Endothelial cell of umbilical vein (primary cell): ENCODE results near the gene KLF16.
A peak's percentile ranks its signal among the peaks of the same experiment; 100 is the strongest.

Experiments
- EZH2 ChIP-seq: IDR thresholded peaks from 2 replicates; pipeline ENCODE4 v1.6.1; 2012; ENCODE audit warnings: borderline replicate concordance, low read depth, mild to moderate bottlenecking, moderate library complexity, low read length, inconsistent platforms; ENCODE audit not compliant: severe bottlenecking
- TF ChIP-seq, protein P1 (sequence below): IDR thresholded peaks from 2 replicates; pipeline ENCODE4 v1.6.1; 2011; ENCODE audit not compliant: insufficient read depth, insufficient read length

DNA sequence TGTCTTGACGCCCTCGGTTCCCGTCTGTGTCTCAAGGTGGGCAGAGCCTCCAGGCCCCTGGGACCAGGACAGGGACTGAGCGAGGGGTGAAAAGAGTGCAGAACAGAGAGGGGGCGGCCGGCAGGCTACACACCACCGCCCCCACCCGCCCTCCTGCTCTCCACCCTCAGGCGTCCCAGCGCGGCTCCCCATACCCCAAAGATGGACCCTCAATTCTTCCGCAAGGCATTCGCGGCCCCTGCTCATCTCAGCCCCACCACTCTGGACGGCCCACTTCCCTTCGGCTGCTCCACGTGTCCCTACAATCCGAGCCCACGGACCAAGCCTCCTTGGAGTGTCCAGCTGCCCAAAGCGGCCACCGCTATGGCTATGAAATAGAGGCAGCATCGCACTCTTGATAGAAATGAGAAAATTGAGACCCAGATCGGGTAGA lies 1.8 kb downstream of the KLF16 start:
- TF ChIP-seq EZH2, result no peak
- TF ChIP-seq, protein P1, sequence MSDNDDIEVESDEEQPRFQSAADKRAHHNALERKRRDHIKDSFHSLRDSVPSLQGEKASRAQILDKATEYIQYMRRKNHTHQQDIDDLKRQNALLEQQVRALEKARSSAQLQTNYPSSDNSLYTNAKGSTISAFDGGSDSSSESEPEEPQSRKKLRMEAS, result peak; percentile 50
